Embryonic facial prominence (tissue), 1 donor: ENCODE data around the gene CHST4.
"Not testable (repeated sequence)": the region's sequence is repeated elsewhere in the genome, so short reads cannot be mapped to it uniquely, and the experiment has no call there.

Experiments used
- DNase-seq: peaks from one replicate; pipeline ENCODE4 v3.0.0-alpha.2; 2016; ENCODE audit errors: extremely low spot score

The CHST4 gene

DNA sequence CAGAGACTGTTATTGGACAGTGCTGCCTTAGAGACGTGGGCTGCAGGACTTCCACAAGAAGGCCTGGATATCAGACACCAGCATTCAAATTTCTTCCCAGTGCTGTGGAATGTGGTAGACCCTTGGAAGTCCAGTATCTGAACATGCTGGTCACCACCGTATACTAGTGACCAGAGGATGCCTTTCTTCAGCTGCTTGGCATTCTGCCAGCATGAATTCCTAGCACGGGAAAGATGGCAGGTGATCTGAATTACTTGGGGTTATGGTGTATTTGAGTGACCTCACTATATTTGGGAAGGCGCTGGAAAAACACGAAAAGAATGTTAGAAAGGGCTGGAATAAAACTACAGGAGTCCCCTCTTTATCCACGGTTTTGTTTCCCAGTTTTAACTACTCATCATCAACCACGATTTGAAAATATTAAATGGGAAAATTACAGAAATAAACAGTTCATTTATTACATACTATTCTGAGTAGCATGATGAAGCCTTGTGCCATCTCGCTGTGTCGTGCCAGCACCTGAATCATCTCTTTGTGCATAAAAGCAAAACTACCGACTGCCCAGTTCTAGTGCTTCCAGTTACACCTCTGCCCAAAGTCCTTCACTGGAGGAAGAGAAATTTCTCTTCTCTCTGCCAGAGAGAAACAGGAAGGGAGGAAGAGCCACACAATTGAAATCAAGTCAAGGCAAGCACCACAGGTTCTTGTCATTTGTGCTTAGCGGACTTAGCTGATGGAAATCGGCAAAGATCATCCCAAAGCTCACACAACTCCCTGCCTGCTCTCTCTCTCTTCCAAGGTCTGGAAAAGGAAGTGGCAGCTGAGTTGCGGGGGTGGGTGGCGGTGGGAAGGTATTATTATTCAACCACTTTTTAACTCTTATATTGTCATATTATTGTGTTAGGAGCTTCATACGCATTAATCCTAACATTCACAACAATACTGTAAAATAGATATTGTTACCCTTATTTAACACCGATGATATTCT, 1.4 kb upstream of the CHST4 start:
- no peak for DNase-seq

DNA sequence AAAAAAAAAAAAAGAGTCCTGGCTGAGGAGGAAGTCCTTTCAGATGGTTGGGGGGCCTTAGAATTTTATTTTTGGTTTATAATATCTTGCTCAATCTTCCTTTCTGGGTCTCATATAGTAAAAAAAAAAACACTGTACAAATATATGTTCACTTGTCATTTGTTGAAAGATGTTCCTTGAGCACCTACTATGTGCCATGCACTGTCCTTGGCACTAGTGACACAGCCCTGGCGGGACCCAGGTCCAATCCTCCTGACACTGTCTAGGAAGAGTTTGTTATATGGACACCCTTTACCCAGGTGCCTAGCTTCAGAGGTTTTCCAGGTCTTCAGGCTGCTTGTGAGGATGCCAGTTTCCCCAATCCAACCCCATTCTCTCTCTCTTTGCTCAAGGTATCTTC, 2.0 kb downstream of the CHST4 start:
- no peak for DNase-seq

- no peak for DNase-seq
Measured at GRCh38 chr16:71528863-71529262, 2.6 kb downstream of the CHST4 start.

- no peak for DNase-seq
Measured at GRCh38 chr16:71532366-71532765, 6.1 kb downstream of the CHST4 start.

GRCh38 chr16:71536752-71537499, 10.7 kb downstream of the CHST4 start:
- no peak for DNase-seq

GRCh38 chr16:71537643-71538042, 11.4 kb downstream of the CHST4 start:
- DNase-seq, result no peak

GRCh38 chr16:71542377-71542776, 16.2 kb downstream of the CHST4 start:
- no peak for DNase-seq

GRCh38 chr16:71547168-71547567, 20.9 kb downstream of the CHST4 start:
- DNase-seq, result no peak

- DNase-seq, result no peak
Measured at GRCh38 chr16:71552698-71553503, 26.7 kb downstream of the CHST4 start.

GRCh38 chr16:71555230-71555891, 29.1 kb downstream of the CHST4 start:
- DNase-seq, result no peak

DNA sequence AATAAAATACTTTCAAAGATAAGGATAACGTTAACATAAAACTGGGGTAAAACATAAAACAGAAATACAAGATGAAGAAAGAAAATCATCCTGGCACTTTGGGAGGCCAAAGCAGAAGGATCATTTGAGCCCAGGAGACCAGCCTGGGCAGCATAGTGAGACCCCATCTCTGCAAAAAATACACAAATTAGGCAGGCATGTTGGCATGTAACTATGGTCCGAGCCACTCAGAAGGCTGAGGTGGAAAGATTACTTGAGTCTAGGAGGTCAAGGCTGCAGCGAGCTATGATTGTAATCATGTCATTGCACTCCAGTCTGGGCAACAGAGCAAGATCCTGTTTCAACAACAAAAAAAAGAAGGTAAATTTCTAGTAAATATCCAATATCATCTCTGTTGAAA, 31.1 kb downstream of the CHST4 start:
- DNase-seq, result no peak

DNA sequence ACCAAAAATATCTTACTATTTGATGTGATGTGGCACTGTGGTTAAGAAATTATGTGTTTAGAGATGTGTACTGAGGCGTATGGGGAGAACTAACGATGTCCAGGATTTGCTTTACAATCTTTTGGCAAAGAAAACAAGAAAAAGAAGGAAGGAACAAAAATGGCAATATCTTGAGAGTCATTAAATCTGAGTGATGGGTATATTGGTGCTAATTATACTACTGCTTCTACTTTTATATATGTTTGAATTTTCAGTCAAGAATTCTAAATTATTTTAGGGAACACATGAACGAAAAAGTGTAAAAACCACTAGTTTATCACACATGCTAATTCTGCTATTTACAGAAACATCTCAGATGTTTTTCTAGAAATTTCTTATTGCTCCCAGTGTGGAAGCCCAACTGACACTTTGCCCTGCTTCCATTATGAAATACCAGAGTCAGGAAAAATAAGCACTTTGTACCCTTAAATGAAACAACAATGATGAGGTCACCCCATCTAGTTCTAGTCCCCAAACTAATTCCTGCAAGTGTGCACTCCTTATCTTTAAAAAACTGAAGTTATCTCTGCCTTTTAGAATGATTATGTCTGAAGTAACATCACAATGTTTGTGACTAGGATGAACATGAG, 31.8 kb downstream of the CHST4 start:
- no peak for DNase-seq

DNA sequence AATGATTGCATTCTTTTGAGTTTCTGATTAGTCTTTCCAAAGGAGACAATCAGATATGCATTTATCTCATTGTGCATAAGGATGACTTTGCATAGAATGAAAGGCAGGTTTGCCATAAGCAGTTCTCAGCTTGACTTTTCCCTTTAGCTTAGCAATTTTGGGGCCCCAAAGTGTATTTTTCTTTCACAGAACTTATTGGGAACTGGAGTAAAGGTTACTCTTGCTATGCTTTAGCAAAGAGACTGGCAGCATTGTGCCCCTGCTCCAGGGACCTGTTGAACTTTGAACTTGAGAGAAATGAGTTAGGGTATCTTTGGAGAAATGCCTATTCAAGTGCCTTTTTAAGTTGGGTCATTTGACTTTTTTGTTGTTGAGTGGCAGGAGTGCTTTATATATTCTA, 33.6 kb downstream of the CHST4 start:
- no peak for DNase-seq

DNA sequence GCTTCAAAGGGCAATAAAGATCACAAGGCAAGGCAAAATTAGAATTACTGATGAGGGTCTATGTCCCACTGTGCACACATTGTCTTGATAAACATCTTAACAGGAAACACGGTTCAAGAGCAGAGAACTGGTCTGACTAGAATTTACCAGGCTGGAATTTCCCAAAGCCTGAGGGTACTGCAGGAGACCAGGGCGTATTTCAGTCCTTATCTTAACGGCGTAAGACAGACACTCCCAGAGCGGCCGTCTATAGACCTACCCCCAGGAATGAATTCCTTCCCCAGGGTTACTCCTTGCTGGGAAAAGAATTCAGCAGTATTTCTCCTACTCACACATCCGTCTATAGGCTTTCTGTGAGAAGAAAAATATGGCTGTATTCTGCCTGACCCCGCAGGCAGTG, 35.7 kb downstream of the CHST4 start:
- DNase-seq, result not testable (repeated sequence)

GRCh38 chr16:71562552-71562951, 36.3 kb downstream of the CHST4 start:
- DNase-seq, result no peak

GRCh38 chr16:71564335-71564967, 38.2 kb downstream of the CHST4 start:
- no peak for DNase-seq

GRCh38 chr16:71565812-71566700, 39.8 kb downstream of the CHST4 start:
- DNase-seq, result no peak

- no peak for DNase-seq
Measured at GRCh38 chr16:71567931-71568330, 41.7 kb downstream of the CHST4 start.

DNA sequence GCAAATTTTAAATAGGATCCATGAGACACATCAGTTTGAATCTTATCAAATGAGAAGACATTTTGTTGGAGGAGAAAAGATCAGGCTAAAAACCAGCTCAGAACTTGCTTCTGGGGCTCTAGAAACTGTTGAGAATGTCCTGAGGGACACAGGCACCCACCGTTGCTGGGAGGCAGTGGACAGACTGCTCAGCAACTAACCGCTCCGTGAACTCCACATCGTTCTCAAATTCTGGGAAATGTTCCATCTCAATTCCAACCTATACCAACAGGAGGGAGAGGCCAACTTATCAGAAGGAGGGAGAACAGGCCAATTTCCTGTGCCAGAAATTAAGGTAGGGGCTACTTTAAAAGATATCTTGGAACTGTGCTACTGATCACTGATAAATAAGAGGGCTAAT, 42.3 kb downstream of the CHST4 start:
- no peak for DNase-seq
